Measurements from ENCODE around the gene DDX42.
"Not testable (repeated sequence)": the region's sequence is repeated elsewhere in the genome, so short reads cannot be mapped to it uniquely, and the experiment has no call there.

The DDX42 gene

GRCh38 chr17:63843910-63844677 is 70.1 kb downstream of the DDX42 start:
- no peaks in the 10 kb centered on the region for H3K27me3 ChIP-seq (ENCODE audit: control insufficient read depth in 2 of 2, insufficient read depth in 2 of 2, low read length in 2 of 2)
- H3K4me3 ChIP-seq (ENCODE audit: low read length in 2 of 2): peak overlapping the region in 1 of 2 donors; percentile 87
- peak overlapping the region in 1 of 2 donors; percentile 63 for H3K9ac ChIP-seq (ENCODE audit: low read depth in 1 of 2, low read length in 2 of 2)
- H3K27ac ChIP-seq (ENCODE audit: low read depth in 2 of 2, low read length in 2 of 2): peak overlapping the region; percentile 76 to 86
- H3K4me1 ChIP-seq (ENCODE audit: control insufficient read depth in 2 of 2, insufficient read depth in 2 of 2, low read length in 2 of 2): peaks cover 22 to 24% of the 10 kb centered on the region in 2 donors
- H3K36me3 ChIP-seq (ENCODE audit: control insufficient read depth in 2 of 2, insufficient read depth in 2 of 2, low read length in 2 of 2): no peaks in the 10 kb centered on the region
- H3K9me3 ChIP-seq (ENCODE audit: control insufficient read depth in 2 of 2, low read length in 2 of 2): no peaks in the 10 kb centered on the region

- no peak overlapping the region for H3K9ac ChIP-seq (ENCODE audit: low read depth in 1 of 2, low read length in 2 of 2)
- no peaks in the 10 kb centered on the region for H3K27me3 ChIP-seq (ENCODE audit: control insufficient read depth in 2 of 2, insufficient read depth in 2 of 2, low read length in 2 of 2)
Measured at GRCh38 chr17:63845509-63845908, 71.5 kb downstream of the DDX42 start.

GRCh38 chr17:63847525-63848249 is 73.7 kb downstream of the DDX42 start:
- Histone ChIP-seq H3K36me3 (ENCODE audit: control insufficient read depth in 2 of 2, insufficient read depth in 2 of 2, low read length in 2 of 2) (no peaks in the 10 kb centered on the region), H3K27ac (ENCODE audit: low read depth in 2 of 2, low read length in 2 of 2) (no peak overlapping the region), H3K9me3 (ENCODE audit: control insufficient read depth in 2 of 2, low read length in 2 of 2) (no peaks in the 10 kb centered on the region), H3K27me3 (ENCODE audit: control insufficient read depth in 2 of 2, insufficient read depth in 2 of 2, low read length in 2 of 2) (no peaks in the 10 kb centered on the region), H3K4me3 (ENCODE audit: low read length in 2 of 2) (no peak overlapping the region), H3K9ac (ENCODE audit: low read depth in 1 of 2, low read length in 2 of 2) (no peak overlapping the region), H3K4me1 (ENCODE audit: control insufficient read depth in 2 of 2, insufficient read depth in 2 of 2, low read length in 2 of 2) (peaks cover 2 to 4% of the 10 kb centered on the region in 2 donors)

More at GRCh38 chr17:63845509-63845908, 71.5 kb downstream of the DDX42 start:
- Histone ChIP-seq H3K4me3 (ENCODE audit: low read length in 2 of 2) (no peak overlapping the region), H3K36me3 (ENCODE audit: control insufficient read depth in 2 of 2, insufficient read depth in 2 of 2, low read length in 2 of 2) (no peaks in the 10 kb centered on the region), H3K27ac (ENCODE audit: low read depth in 2 of 2, low read length in 2 of 2) (no peak overlapping the region), H3K9me3 (ENCODE audit: control insufficient read depth in 2 of 2, low read length in 2 of 2) (no peaks in the 10 kb centered on the region), H3K4me1 (ENCODE audit: control insufficient read depth in 2 of 2, insufficient read depth in 2 of 2, low read length in 2 of 2) (peaks cover 14% of the 10 kb centered on the region in 2 donors)

- Histone ChIP-seq H3K9me3 (ENCODE audit: control insufficient read depth in 2 of 2, low read length in 2 of 2) (no peaks in the 10 kb centered on the region), H3K4me3 (ENCODE audit: low read length in 2 of 2) (peak overlapping the region; percentile 53 to 76), H3K27ac (ENCODE audit: low read depth in 2 of 2, low read length in 2 of 2) (peak overlapping the region in 1 of 2 donors; percentile 48), H3K36me3 (ENCODE audit: control insufficient read depth in 2 of 2, insufficient read depth in 2 of 2, low read length in 2 of 2) (no peaks in the 10 kb centered on the region), H3K9ac (ENCODE audit: low read depth in 1 of 2, low read length in 2 of 2) (peak overlapping the region; percentile 30 to 63), H3K4me1 (ENCODE audit: control insufficient read depth in 2 of 2, insufficient read depth in 2 of 2, low read length in 2 of 2) (peaks cover 0 to 4% of the 10 kb centered on the region in 2 donors), H3K27me3 (ENCODE audit: control insufficient read depth in 2 of 2, insufficient read depth in 2 of 2, low read length in 2 of 2) (no peaks in the 10 kb centered on the region)
Measured at GRCh38 chr17:63848834-63849689, 75.1 kb downstream of the DDX42 start.

GRCh38 chr17:63850401-63850800 is 76.4 kb downstream of the DDX42 start:
- Histone ChIP-seq H3K27ac (ENCODE audit: low read depth in 2 of 2, low read length in 2 of 2) (no peak overlapping the region), H3K9ac (ENCODE audit: low read depth in 1 of 2, low read length in 2 of 2) (no peak overlapping the region), H3K36me3 (ENCODE audit: control insufficient read depth in 2 of 2, insufficient read depth in 2 of 2, low read length in 2 of 2) (no peaks in the 10 kb centered on the region), H3K9me3 (ENCODE audit: control insufficient read depth in 2 of 2, low read length in 2 of 2) (no peaks in the 10 kb centered on the region), H3K4me3 (ENCODE audit: low read length in 2 of 2) (no peak overlapping the region), H3K4me1 (ENCODE audit: control insufficient read depth in 2 of 2, insufficient read depth in 2 of 2, low read length in 2 of 2) (peaks cover 0 to 4% of the 10 kb centered on the region in 2 donors), H3K27me3 (ENCODE audit: control insufficient read depth in 2 of 2, insufficient read depth in 2 of 2, low read length in 2 of 2) (no peaks in the 10 kb centered on the region)

- no peaks in the 10 kb centered on the region for H3K9me3 ChIP-seq (ENCODE audit: control insufficient read depth in 2 of 2, low read length in 2 of 2)
- no peak overlapping the region for H3K9ac ChIP-seq (ENCODE audit: low read depth in 1 of 2, low read length in 2 of 2)
- H3K36me3 ChIP-seq (ENCODE audit: control insufficient read depth in 2 of 2, insufficient read depth in 2 of 2, low read length in 2 of 2): no peaks in the 10 kb centered on the region
- no peak overlapping the region for H3K4me3 ChIP-seq (ENCODE audit: low read length in 2 of 2)
- peaks cover 0 to 4% of the 10 kb centered on the region in 2 donors for H3K4me1 ChIP-seq (ENCODE audit: control insufficient read depth in 2 of 2, insufficient read depth in 2 of 2, low read length in 2 of 2)
- no peaks in the 10 kb centered on the region for H3K27me3 ChIP-seq (ENCODE audit: control insufficient read depth in 2 of 2, insufficient read depth in 2 of 2, low read length in 2 of 2)
- no peak overlapping the region for H3K27ac ChIP-seq (ENCODE audit: low read depth in 2 of 2, low read length in 2 of 2)
Measured at GRCh38 chr17:63853260-63853659, 79.3 kb downstream of the DDX42 start.

- Histone ChIP-seq H3K36me3 (ENCODE audit: control insufficient read depth in 2 of 2, insufficient read depth in 2 of 2, low read length in 2 of 2) (no peaks in the 10 kb centered on the region), H3K4me1 (ENCODE audit: control insufficient read depth in 2 of 2, insufficient read depth in 2 of 2, low read length in 2 of 2) (no peaks in the 10 kb centered on the region), H3K9me3 (ENCODE audit: control insufficient read depth in 2 of 2, low read length in 2 of 2) (no peaks in the 10 kb centered on the region), H3K4me3 (ENCODE audit: low read length in 2 of 2) (no peak overlapping the region), H3K27me3 (ENCODE audit: control insufficient read depth in 2 of 2, insufficient read depth in 2 of 2, low read length in 2 of 2) (no peaks in the 10 kb centered on the region), H3K27ac (ENCODE audit: low read depth in 2 of 2, low read length in 2 of 2) (no peak overlapping the region), H3K9ac (ENCODE audit: low read depth in 1 of 2, low read length in 2 of 2) (no peak overlapping the region)
Measured at GRCh38 chr17:63854709-63855108, 80.7 kb downstream of the DDX42 start.

- Histone ChIP-seq H3K36me3 (ENCODE audit: control insufficient read depth in 2 of 2, insufficient read depth in 2 of 2, low read length in 2 of 2) (no peaks in the 10 kb centered on the region), H3K4me3 (ENCODE audit: low read length in 2 of 2) (no peak overlapping the region)
Measured at GRCh38 chr17:63855185-63855584, 81.2 kb downstream of the DDX42 start.

GRCh38 chr17:63856425-63856824 is 82.5 kb downstream of the DDX42 start:
- H3K4me3 ChIP-seq (ENCODE audit: low read length in 2 of 2); H3K27ac ChIP-seq (ENCODE audit: low read depth in 2 of 2, low read length in 2 of 2): not testable (repeated sequence)

More at GRCh38 chr17:63855185-63855584, 81.2 kb downstream of the DDX42 start:
- Histone ChIP-seq H3K27me3 (ENCODE audit: control insufficient read depth in 2 of 2, insufficient read depth in 2 of 2, low read length in 2 of 2) (no peaks in the 10 kb centered on the region), H3K9me3 (ENCODE audit: control insufficient read depth in 2 of 2, low read length in 2 of 2) (no peaks in the 10 kb centered on the region), H3K4me1 (ENCODE audit: control insufficient read depth in 2 of 2, insufficient read depth in 2 of 2, low read length in 2 of 2) (no peaks in the 10 kb centered on the region), H3K9ac (ENCODE audit: low read depth in 1 of 2, low read length in 2 of 2) (no peak overlapping the region), H3K27ac (ENCODE audit: low read depth in 2 of 2, low read length in 2 of 2) (no peak overlapping the region)

More at GRCh38 chr17:63856425-63856824, 82.5 kb downstream of the DDX42 start:
- not testable (repeated sequence) for H3K4me1 ChIP-seq (ENCODE audit: control insufficient read depth in 2 of 2, insufficient read depth in 2 of 2, low read length in 2 of 2); H3K27me3 ChIP-seq (ENCODE audit: control insufficient read depth in 2 of 2, insufficient read depth in 2 of 2, low read length in 2 of 2); H3K36me3 ChIP-seq (ENCODE audit: control insufficient read depth in 2 of 2, insufficient read depth in 2 of 2, low read length in 2 of 2); H3K9ac ChIP-seq (ENCODE audit: low read depth in 1 of 2, low read length in 2 of 2); H3K9me3 ChIP-seq (ENCODE audit: control insufficient read depth in 2 of 2, low read length in 2 of 2)

Measured in mucosa of rectum (tissue), 2 donors.